ENCODE results near the gene DHX30.

GRCh38 chr3:47817609-47818008 is 14.7 kb downstream of the DHX30 start:
- TF ChIP-seq CTCF (conservative IDR thresholded peaks at IDR 0.05; ENCODE audit: low read length) = no peak
- TF ChIP-seq EZH2phosphoT487 (IDR thresholded peaks at IDR 0.05; ENCODE audit: borderline replicate concordance, low read depth, low read length) = no peak
